C4-2B (cell line): ENCODE data around the gene PSMG4.

Experiments used
- ZFX ChIP-seq: fragments of 450-650 bp; IDR thresholded peaks from 2 replicates; pipeline ENCODE4 v1.6.1; 2017
- TF ChIP-seq, protein P1 (sequence below): fragments of 450-650 bp; conservative IDR thresholded peaks from 2 replicates; pipeline ENCODE4 v1.5.1; 2017; ENCODE audit warnings: mild to moderate bottlenecking

DNA sequence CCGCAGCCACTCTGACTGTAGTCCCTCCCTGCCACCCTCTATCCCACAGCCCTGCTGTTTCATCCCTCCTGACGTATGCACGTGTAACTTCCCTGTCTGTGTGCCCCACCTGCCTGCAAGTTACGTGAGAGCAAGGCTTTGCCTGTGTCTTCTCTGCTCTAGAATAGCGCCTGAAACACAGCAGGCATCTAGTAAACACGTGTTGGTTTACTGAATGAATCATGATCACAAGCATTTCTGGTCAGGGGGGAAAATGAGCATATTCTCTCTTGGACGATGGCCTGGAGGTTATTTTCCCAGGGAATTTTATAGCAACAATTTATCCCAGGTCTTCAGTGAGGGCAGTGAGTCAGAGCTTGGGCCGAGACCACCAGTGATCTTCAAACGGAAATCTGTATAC is 38.3 kb downstream of the PSMG4 start:
- TF ChIP-seq, protein P1, sequence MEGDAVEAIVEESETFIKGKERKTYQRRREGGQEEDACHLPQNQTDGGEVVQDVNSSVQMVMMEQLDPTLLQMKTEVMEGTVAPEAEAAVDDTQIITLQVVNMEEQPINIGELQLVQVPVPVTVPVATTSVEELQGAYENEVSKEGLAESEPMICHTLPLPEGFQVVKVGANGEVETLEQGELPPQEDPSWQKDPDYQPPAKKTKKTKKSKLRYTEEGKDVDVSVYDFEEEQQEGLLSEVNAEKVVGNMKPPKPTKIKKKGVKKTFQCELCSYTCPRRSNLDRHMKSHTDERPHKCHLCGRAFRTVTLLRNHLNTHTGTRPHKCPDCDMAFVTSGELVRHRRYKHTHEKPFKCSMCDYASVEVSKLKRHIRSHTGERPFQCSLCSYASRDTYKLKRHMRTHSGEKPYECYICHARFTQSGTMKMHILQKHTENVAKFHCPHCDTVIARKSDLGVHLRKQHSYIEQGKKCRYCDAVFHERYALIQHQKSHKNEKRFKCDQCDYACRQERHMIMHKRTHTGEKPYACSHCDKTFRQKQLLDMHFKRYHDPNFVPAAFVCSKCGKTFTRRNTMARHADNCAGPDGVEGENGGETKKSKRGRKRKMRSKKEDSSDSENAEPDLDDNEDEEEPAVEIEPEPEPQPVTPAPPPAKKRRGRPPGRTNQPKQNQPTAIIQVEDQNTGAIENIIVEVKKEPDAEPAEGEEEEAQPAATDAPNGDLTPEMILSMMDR = no peak
- TF ChIP-seq ZFX = no peak
